ENCODE results near the gene ROCK2. TPM values are rescaled to one million over a fixed set of nuclear protein-coding genes. Genes with fewer than 3 reads are reported as not detected.

Gene ROCK2
- total and polyA plus RNA-seq, 7 donors, result 12.1 to 84.4 (median 60.8) TPM

- peak in 3 of 4 donors; percentile 83 to 85 (median 85) for ATAC-seq
Observed at GRCh38 chr2:11315074-11315705, 29.2 kb downstream of the ROCK2 start.

GRCh38 chr2:11314487-11314886 is 29.9 kb downstream of the ROCK2 start:
- intact Hi-C loops (cut with DNase I), result no loop called here
- DNase-seq (no peak), ATAC-seq (peak; percentile 34 to 75 (median 65))
- H3K4me3 ChIP-seq, result no peak overlapping the region
- TF ChIP-seq CTCF (IDR thresholded peaks at IDR 0.05), result no peak
- no peak overlapping the region for H3K27ac ChIP-seq
- WGBS, 3 donors, result 95 to 97% (median 97%) methylated on average over 1 of the region's 1 CpG
- H3K4me1 ChIP-seq, result peaks cover 69% of the 10 kb centered on the region
- no peaks in the 10 kb centered on the region for H3K36me3 ChIP-seq (ENCODE audit: insufficient read depth in 1 of 2, low read depth in 1 of 2)
- no peaks in the 10 kb centered on the region for H3K9me3 ChIP-seq
- H3K27me3 ChIP-seq (ENCODE audit: insufficient read depth in 3 of 3, low read length in 2 of 3), result no peaks in the 10 kb centered on the region

More at GRCh38 chr2:11315074-11315705, 29.2 kb downstream of the ROCK2 start:
- Histone ChIP-seq H3K27me3 (ENCODE audit: insufficient read depth in 3 of 3, low read length in 2 of 3) (no peaks in the 10 kb centered on the region), H3K27ac (no peak overlapping the region), H3K36me3 (ENCODE audit: insufficient read depth in 1 of 2, low read depth in 1 of 2) (no peaks in the 10 kb centered on the region), H3K4me1 (peaks cover 69% of the 10 kb centered on the region), H3K9me3 (no peaks in the 10 kb centered on the region), H3K4me3 (no peak overlapping the region)
- no peak for DNase-seq
- 88 to 94% (median 93%) methylated on average over 1 of the region's 1 CpG for WGBS, 3 donors
- TF ChIP-seq CTCF (IDR thresholded peaks at IDR 0.05), result no peak
- intact Hi-C loops (cut with DNase I), result no loop called here

- no peak for ATAC-seq
- peaks cover 69% of the 10 kb centered on the region for H3K4me1 ChIP-seq
- 93 to 96% (median 96%) methylated on average over 6 of the region's 6 CpGs for WGBS, 3 donors
Observed at GRCh38 chr2:11312770-11313471, 31.5 kb downstream of the ROCK2 start.

GRCh38 chr2:11311543-11311942 is 32.9 kb downstream of the ROCK2 start:
- Histone ChIP-seq H3K27ac (no peak overlapping the region), H3K9me3 (no peaks in the 10 kb centered on the region), H3K4me1 (peaks cover 74% of the 10 kb centered on the region), H3K36me3 (ENCODE audit: insufficient read depth in 1 of 2, low read depth in 1 of 2) (no peaks in the 10 kb centered on the region), H3K27me3 (ENCODE audit: insufficient read depth in 3 of 3, low read length in 2 of 3) (no peaks in the 10 kb centered on the region), H3K4me3 (no peak overlapping the region)
- ATAC-seq (no peak), DNase-seq (no peak)
- no peak for TF ChIP-seq CTCF (IDR thresholded peaks at IDR 0.05)
- intact Hi-C loops (cut with DNase I), result no loop called here
- 80 to 83% (median 81%) methylated on average over 7 of the region's 7 CpGs for WGBS, 3 donors

More at GRCh38 chr2:11312770-11313471, 31.5 kb downstream of the ROCK2 start:
- DNase-seq, result no peak
- no peak for TF ChIP-seq CTCF (IDR thresholded peaks at IDR 0.05)
- no peaks in the 10 kb centered on the region for H3K9me3 ChIP-seq
- no peaks in the 10 kb centered on the region for H3K27me3 ChIP-seq (ENCODE audit: insufficient read depth in 3 of 3, low read length in 2 of 3)
- H3K27ac ChIP-seq, result no peak overlapping the region
- intact Hi-C loops (cut with DNase I), result no loop called here
- no peak overlapping the region for H3K4me3 ChIP-seq
- H3K36me3 ChIP-seq (ENCODE audit: insufficient read depth in 1 of 2, low read depth in 1 of 2), result no peaks in the 10 kb centered on the region
